Ramos (cell line): ENCODE data around the gene GGCT.
"Not testable (repeated sequence)": the region's sequence is repeated elsewhere in the genome, so short reads cannot be mapped to it uniquely, and the experiment has no call there.

Experiments
- in situ Hi-C: fragments of 300-500 bp; cut with MboI; formaldehyde crosslinking; loops from one replicate; pipeline ENCODE4 v1.14.3; 2022; ENCODE audit warnings: low sequenced_read_pairs; ENCODE audit not compliant: unreplicated experiment

Gene GGCT

DNA sequence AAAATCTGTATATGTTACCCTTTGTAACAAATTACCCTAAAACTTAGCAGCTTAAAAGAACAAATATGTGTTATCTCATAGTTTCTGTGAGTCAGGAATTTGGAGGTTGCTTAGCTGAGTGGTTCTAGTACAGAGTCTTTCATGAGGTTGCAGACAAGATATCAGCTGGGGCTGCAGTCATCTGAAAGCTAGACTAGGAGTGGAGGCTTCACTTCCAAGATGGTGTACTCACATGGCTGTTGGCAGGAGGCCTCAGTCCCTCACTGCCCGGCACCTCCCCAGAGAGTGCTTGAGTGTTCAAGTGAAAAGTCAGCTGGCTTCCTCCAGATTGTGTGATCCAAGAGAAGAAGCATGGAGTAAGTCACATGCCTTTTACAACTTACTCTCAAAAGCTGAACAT is 16.9 kb upstream of the GGCT start:
- in situ Hi-C loops: no loop called here

DNA sequence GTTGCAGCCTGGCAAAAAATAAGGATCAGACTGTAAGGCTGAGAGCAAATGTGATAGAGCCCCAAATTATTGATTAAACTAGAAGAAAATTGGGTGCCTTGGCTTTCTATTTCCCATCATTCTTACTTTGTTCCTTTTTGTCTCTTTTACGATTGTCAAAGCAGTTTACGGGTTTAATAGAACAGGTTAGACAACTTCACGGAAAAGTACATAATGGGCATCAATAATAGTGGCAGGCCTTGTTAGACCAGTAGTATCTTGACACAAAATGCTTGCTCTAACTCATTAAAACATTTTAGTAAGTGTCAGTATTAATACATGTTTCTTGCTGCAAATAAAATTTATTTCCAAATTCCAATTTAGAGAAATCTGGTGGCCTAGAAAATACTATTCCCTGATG is 14.5 kb upstream of the GGCT start:
- in situ Hi-C loops: no loop called here

DNA sequence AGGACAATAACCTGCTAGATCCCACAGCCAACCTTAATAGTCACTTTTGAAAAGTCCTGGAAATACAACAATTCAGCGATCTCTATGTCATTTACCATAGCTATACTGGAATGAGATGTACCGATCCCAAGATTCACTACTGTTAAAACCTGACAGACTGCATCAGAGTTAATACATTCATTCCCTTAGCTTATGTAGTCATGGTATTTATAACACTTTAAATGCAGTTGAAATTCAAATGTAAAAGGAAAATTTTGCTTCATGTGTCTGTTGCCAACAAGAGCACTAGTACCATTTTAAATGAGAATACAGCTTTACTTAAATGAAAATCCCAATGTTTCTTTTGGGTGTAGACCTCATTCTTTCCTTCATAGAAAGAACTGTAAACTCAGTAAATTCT is 11.1 kb upstream of the GGCT start:
- in situ Hi-C loops: no loop called here

DNA sequence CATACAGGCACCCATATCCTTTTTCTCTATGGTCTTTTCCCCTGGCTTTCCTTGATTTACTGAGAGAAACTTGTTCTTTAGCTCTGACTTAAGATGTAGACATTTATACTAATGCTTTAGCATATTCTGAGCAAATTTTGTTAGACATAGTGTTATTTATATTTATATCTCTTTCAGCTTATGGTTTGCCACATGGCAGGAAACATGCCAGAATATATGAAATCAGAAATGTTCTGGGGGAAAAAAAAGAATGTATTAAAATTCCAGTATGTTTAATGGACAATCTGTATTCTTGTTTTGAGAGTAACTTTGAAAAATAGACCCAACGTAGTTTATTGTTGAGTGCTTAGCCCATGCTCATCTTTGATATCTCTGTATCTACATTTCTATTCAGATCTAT is 10.1 kb upstream of the GGCT start:
- in situ Hi-C loops: no loop called here

DNA sequence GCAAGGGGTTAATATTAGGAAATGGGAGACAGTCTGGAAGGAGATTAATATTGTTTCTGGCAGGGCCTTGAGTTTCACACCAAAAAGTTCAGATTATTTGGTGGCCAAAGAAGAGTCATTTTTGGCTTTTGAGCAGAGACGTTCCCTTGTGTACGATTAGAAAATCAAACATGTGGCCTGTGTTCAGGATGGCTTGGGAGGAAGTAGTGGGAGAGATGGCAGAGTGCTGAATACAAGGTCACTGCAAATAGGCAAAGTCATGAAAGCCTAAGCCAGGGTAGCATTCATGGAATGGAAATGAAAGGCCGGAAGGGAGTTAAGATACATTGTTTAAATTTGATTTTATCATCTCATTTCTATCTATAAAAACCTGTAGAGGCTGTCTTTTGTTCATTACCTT is 9.5 kb upstream of the GGCT start:
- in situ Hi-C loops: no loop called here

DNA sequence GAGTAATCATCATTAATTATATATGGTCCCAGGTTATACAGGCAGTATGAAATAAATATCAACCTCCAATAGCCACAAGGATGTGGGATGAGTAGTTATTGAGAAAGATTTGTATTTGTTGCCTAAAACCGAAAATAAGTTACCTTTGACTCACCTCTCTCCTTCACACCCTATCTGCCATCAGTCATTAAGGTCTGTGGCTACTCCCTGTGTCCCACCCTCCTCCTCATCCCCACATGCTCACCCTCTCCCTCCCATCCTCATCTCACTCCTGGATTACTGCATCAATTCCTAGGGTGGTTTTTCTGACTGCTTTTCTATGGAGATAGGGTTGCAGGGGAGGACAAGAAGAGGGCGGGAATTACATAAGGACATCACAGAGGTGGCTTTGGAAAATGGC is 9.1 kb upstream of the GGCT start:
- in situ Hi-C loops: no loop called here

DNA sequence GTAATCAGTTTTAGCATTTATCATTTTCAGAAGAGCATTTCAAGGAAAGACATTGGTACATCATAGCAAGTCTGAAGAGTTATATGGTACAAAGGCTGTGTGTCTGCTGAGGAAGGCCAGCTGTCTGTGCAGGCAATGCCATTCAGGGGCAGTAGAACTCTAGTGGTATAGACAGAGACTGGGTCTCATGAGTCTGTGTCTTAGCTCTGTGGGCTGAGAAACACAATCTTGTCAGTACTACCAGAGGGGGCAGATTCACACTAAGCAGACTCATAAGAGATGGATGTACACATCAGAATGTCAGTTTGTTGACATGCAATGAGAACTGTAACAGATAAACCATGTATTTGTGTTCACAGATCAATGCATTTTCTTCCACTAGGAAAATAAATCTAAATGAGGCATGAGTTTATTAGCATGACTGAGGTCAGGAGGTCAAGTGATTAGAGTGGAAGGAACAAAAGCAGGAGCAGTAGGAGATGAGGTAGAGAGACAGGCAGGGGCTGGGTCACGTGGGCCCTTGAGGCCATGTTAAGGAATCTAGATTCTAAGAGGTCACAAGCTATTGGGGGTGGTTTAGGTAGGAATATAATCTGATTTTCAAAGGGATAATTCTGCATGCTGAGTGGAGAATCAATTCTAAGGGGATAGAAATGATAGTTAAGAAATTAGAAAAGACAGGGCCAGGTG is 7.5 kb upstream of the GGCT start:
- in situ Hi-C loops: no loop called here

DNA sequence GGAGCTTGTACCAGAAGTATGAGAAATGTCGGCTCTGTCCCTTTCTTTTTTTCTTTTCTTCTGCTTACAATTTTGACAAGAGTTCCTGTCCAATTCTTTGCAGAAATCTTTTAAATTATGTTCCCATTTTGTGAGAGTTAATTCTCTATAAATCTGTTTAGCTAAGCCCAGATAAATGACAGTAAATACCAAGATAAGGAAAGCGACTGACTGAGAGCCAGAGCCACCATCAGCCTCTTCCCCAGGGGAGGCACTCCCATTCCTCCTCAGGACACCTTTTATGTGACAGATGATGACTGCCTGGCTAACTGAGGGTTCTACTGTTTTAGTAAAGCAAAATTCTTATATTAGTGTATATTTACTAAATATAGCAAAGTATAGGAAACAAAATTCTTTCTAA is 6.9 kb upstream of the GGCT start:
- in situ Hi-C loops: no loop called here

DNA sequence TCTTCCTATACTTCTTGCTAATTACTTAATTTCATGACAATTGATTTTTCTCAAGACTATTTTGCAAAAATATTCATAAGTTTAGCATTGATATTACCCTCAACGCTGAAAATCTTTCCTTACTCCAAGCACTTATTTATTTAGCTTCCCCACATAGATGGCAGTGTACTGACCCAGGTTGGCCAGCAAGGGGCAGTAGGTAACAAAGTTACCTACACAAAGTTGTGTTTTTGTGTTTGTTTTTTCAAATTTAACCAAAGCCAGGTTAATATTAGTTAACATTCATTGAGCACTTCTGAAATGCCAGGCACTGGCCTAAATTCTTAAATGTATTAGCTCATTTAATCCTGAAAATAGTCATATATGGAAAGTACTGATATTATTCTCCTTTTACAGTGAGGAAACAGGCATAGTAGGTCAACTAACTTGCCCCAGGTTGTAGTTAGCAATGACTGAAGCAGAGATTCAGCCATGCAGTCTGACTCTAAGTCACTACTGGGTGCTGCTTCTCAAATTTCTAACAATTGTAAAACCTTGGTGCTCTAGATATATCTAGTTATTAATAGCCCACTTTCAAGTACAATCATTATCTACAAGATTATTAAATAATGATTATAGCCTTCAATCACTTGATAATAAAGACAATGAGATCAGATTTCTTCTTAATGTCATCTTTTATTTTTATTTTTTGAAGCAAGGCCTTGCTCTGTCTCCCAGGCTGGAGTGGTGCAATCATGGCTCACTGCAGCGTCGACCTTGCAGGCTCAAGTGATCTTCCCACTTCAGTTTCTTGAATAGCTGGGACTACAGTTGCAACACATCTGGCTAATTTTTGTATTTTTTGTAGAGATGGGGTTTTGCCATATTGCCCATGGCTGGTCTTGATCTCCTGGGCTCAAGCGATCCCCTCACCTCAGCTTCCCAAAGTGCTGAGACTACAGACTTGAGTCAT is 5.8 kb upstream of the GGCT start:
- in situ Hi-C loops: no loop called here

DNA sequence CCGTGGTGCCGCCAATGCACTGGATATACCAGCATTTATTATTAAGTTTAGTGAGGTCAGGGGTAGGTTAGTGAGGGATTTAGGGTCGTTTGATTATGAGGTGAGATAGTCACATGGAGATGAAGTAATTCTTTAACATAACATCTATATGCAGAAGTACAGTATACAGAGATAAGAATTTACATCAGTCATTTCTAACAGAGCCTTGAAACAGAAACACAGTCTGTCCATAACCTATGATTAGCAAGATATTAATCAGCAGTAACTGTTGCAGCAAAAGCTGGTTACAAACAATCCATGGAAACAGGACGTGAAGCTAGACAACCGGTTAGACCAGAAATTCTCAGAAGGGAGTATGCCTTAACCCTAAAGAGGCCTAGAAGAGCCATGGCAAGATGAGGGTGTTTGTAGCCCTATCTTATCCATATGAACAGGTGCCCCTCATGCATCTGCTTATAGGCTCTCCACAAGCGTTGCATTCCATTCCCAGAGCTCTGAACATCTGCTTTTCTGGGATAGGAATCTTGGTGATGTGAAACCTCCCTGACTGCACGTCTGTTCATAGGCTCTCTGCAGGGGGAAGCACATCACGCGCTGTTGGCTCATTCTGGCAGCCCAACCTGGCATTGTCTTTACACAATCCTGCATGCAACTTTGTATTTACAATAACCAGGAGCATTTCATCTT is 4.7 kb upstream of the GGCT start:
- in situ Hi-C loops: not testable (repeated sequence)

DNA sequence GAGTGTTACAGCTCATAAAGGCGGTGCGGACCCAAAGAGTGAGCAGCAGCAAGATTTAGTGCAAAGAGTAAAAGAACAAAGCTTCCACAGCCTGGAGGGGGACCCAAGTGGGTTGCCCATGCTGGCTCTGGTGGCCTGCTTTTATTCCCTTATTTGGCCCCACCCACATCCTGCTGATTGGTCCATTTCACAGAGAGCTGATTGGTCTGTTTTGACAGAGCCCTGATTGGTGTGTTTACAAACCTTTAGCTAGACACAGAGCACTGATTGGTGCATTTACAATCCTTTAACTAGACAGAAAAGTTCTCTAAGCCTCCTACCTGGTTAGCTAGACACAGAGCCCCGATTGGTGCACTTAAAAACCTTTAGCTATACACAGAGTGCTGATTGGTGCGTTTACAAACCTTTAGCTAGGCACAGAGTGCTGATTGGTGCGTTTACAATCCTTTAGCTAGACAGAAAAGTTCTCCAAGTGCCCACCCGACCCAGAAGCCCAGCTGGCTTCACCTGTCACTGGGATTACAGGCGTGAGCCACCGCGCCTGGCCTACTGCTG is 2.8 kb upstream of the GGCT start:
- in situ Hi-C loops: not testable (repeated sequence)

DNA sequence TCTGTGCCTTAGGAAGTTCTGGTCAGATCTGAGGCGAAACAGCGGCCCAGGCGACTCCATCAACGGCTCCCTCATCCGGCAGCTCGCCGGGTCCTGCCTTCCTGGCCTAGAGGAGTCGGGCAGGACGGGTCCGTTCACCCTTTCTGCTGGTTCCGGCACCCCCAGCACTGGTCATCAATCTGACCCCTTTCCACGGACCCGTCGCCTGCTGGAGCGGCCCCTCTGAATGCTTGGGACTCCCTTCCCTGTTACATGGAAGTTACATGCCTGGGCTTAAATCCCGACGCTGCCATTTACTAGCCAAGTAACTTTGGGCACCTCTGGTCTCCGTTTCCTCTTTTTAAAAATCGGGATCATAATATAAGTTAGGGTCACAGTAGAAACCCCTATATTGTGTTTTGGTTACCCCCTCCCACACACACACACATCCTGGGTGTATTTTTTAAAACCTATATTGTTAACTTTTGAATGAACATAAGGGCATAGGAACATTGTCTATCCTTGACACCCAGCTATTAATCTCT is 607 bp upstream of the GGCT start:
- in situ Hi-C loops: no loop called here

DNA sequence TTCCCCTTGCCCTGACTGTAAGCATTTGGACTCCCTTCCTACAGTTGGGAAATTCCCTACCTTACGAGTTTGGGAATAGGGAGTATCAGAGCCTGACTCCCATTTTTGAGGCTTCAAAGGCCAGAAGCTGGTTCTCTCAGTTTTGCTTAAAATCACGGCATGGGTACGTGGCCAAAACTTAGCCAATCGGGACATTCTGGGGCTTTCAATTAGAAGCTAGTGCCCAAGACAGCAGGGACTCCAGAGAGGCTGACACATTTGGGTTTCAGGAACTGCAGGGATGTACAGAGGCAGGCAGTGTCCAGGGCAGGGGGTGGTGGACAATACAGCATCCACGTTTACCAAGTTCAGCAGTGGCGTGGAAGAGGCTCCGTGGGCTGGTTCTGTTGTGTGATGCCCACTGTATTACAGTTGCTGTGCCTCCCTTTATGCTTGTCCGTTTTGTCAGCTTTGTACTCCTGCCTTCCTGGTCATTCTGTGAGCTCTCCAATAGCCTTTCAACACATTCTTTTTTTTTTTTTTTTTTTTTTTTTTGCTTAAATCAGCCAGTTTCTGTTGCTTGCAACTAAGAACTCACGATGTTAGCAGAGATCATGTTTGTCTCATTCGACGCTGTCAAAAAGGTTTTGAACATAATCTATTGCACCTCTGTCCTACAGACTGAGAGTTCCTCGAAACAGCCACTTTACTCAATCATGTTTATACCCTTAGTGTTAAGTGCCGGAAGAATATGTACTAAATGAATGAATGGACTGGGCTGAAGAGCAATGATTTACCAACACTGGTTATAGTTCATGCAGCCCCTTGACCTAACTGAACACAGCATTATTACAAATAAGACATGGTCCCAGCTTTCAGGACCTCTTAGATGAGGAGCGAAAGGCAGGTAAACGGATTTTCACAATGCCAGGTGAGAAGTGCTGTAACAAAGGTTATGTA is 1.1 kb downstream of the GGCT start:
- in situ Hi-C loops: no loop called here

DNA sequence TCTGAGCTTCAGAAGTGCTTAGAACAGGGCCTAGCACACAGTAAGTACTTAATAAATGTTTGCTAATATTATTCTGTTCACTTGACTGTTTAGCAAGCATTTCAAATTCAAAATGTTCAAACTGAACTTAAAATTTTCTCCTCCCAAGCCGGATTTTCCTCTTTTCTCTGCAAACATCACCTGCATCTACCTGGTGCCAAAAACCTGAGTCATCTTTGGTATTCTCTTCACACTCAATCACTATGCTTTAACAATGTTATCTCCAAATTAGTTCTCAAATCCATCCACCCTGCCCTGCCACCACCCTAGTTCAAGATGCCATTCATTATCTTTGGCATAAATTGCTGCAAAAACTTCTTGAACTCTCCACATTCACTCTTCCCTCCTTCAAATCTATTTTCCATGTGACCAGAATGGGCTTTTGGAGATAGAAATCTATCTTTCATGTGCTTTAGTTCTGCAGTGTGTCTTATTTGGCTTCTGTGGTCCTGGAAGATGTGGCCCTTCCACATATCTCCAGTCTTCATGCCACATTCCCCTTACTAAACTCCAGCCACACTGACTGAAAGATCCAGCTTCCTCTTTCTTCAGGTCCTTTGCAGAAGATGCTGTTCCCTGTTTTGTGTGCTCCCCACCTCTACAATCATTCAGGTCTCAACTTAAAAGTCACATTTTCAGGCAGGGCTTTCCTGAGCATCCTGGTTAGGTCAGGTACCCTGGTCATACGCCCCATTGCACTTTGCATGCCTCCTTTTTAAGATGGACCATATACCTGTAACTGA is 2.0 kb downstream of the GGCT start:
- in situ Hi-C loops: no loop called here

DNA sequence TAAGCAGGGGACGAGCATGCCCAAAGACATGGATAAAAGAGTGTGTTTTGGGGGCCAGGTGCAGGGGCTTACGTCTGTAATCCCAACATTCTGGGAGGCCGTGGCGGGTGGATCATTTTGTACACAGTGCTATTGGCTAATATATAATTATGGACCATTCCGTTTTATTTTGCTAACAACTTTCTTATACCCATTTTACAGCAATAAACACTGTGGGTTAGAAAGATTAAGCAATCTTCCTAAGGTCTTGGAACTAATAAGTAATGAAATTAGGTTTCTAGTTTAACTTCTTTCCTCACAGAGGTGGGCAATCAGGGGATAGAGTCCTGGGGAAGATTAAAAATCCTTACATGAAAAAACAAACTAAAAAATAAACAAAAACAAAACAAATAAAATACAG is 3.4 kb downstream of the GGCT start:
- in situ Hi-C loops: no loop called here

DNA sequence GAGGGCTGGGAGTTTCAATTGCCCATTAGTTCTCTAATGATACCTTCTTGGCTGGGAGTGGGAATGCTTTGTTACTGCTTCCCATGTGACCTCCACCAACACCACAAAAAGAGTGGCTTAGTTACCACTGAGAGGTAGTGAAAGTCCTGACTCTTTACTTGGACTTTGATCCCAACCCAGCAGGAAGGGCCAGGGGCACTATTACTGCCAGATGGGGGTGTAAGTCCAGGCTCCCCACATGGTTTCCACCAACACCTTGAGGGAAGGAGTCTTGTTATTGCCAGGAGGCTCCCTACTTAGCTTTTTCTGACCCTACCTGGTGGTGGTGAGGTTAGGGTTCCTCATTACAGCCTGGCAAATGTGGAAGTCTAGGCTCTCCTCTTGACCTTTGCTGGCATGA is 11.4 kb downstream of the GGCT start:
- in situ Hi-C loops: no loop called here

DNA sequence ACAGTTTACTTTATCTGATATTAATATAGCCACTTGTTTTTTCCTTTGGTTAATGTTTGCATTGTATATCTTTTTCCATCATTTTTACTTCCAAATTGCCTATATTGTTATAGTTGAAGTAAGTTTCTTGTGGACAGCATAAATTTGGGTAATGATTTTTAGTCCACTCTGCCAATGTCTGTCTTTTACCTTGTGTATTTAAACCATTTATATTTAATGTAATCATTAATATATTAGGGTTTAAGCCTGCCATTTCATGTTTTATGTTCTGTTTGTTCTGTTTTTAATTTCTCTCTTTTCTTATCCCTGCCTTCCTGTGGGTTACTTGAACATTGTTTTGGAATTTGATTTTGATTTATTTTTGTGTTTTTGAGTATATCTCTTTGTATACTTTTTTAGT is 13.2 kb downstream of the GGCT start:
- in situ Hi-C loops: no loop called here

DNA sequence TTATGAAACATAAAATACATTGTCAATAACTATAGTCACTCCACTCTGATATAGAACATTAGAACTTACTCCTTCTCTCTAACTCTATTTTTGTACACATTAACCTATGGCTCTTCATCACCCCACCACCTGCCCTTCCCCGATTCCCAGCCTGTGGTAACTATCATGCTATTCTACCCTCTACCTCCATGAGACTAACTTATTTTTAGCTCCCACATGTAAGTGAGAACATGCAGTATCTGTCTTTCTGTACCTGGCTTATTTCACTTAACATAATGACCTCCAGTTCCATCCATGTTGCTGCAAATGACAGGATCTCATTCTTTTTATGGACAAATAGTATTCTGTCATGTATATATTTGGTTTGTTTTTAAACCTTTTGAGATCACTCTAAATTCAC is 17.3 kb downstream of the GGCT start:
- in situ Hi-C loops: no loop called here

DNA sequence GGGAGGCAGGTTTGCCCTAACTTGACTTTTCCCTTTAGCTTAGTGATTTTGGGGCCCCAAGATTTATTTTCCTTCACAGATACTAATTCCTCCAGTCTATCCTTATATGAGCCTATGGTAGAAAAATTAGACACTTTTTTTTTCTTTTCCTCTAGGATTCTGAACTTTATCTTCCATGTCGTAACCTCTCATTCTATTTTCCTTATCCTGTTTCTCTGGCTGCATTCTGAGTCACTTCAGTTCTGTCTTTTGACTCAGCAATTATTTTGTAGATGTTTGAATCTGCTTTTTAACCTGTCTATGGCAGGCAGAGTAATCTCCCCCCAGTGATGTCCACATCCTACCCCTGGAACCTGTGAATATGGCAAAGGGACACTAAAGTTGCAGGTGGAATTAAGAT is 19.0 kb downstream of the GGCT start:
- in situ Hi-C loops: no loop called here
